Erythroblast (primary cell): ENCODE measurements around the gene VENTX.

Experiments
- GATA1 ChIP-seq: IDR thresholded peaks from 2 replicates; pipeline ENCODE4 v1.6.1; 2011; ENCODE audit warnings: low read depth, mild to moderate bottlenecking, control low read depth, low read length, moderate library complexity
- POLR2A ChIP-seq: IDR thresholded peaks from 2 replicates; pipeline ENCODE4 v1.6.1; 2011; ENCODE audit warnings: mild to moderate bottlenecking, low read length

DNA sequence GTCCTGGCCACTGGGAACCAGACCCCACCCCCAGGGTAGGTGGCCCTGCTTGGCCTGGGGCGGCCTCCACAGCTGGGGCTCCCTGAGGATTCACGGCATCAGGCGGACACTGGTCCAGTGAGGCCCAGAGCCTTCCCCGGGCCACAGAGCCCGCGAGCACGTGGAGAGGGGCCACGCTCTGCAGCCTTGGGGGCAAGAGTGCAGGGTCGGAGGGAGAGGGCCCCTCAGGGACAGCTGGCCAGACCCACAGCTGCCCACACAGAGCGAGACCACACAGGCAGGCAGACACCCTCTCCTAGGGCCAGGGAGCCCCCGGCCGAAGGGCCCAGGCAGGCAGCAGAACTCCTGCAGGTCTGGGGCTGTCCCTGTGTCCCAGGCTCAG lies 10.7 kb downstream of the VENTX start:
- no peak for TF ChIP-seq POLR2A
- TF ChIP-seq GATA1 = no peak
